ENCODE results near the gene MCRIP2. TPM values are rescaled to one million over a fixed set of nuclear protein-coding genes. Genes with fewer than 3 reads are reported as not detected.

MCRIP2 gene
- total RNA-seq, 1 experiment from 2014 or later, result 56.3 TPM

DNA sequence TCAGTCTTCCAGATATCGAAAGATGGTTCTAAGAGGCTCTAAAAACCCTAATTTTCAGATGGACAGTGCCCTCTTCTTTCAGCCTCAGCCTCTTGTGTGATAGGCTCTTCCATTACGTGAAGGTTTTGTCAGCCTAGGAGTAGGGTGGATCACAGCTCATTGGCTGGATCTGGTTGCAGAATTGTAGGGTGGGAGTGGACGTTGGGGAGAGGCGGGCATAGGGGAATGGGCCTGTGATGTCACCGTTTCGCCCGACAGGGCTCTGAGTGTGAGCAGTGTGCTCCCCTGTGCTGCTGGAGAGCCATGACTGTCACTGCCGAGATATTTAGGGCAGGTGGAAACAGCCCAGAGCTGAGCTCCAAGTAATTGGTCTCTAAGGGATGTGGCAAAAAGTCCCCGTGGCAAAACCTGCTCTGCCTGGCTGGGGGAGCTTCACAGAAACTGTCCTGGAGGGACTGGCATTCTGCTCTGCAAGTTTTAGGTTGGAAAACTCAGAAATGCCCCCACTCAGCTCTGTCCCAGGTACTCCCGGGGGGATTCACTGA lies 17.0 kb upstream of the MCRIP2 start:
- CTCF ChIA-PET, result interaction anchor here (0.5 to 0.6 kb wide), 2 partner anchors 137 to 292 kb away, joined by 3 to 9 read pairs; no protein-coding TSS in a partner anchor
- no peak for TF ChIP-seq CTCF (IDR thresholded peaks at IDR 0.05; ENCODE audit: unreplicated experiment)
- Mint-ChIP-seq H3K9me3 (ENCODE audit: low read depth, unreplicated experiment) (no peaks in the 10 kb centered on the region), H3K36me3 (ENCODE audit: insufficient read depth, unreplicated experiment) (peaks cover 37% of the 10 kb centered on the region), H3K4me3 (ENCODE audit: low read depth, unreplicated experiment) (no peak overlapping the region), H3K27me3 (ENCODE audit: unreplicated experiment) (no peaks in the 10 kb centered on the region), H3K27ac (ENCODE audit: unreplicated experiment) (no peak overlapping the region), H3K4me1 (ENCODE audit: low read depth, unreplicated experiment) (no peaks in the 10 kb centered on the region)
- no peak for DNase-seq
- no TSS peak for BruUV-seq (replicated peaks)
- intact Hi-C loops (cut with micrococcal nuclease; ENCODE audit: unreplicated experiment), result no loop called here

DNA sequence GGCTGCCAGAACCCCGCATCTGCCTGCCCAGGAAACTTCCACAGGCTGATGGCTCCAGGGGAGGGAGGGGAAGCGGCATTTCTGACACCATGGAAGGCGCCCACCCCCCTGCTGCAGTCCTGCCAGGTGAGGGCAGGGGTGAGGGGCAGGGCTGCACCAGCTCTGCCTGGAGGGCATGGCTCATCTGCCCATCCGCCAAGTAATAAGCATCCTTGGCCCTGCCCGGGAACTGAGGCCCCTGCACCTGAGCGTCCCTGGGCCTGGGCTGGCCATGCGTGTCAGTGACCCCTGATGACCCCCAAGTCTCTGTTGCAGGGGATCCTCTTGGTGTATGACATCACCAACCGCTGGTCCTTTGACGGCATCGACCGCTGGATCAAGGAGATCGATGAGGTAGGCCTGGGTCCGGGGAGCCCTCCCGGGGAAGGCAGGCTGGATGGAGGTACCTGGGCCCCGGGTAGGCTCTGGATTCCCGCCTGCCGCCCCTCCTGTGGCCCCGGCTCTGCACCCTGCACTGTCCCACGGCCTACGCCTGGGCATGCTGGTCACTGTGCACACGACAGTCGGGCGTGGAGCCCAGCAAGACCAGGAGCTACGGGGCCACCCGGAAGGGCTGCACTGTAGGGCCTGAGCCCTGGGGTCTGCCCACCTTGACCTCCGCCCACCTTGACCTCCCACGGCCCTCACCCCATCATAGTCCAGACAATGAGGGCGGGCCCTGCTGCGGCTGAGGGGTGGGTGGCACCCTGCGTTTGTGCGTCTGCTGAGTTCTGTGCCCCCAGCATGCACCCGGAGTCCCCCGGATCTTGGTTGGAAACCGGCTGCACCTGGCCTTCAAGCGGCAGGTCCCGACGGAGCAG lies 16.3 kb upstream of the MCRIP2 start:
- intact Hi-C loops (cut with micrococcal nuclease; ENCODE audit: unreplicated experiment), result no loop called here
- no TSS peak for BruUV-seq (replicated peaks)
- no peak overlapping the region for H3K27ac Mint-ChIP-seq (ENCODE audit: unreplicated experiment)
- H3K4me3 Mint-ChIP-seq (ENCODE audit: low read depth, unreplicated experiment), result no peak overlapping the region
- no peak for TF ChIP-seq CTCF (IDR thresholded peaks at IDR 0.05; ENCODE audit: unreplicated experiment)
- H3K9me3 Mint-ChIP-seq (ENCODE audit: low read depth, unreplicated experiment), result no peaks in the 10 kb centered on the region
- H3K4me1 Mint-ChIP-seq (ENCODE audit: low read depth, unreplicated experiment), result no peaks in the 10 kb centered on the region
- DNase-seq, result no peak
- CTCF ChIA-PET, result interaction anchor here (0.6 kb wide), 1 partner anchor 138 kb away, joined by 3 read pairs; no protein-coding TSS in a partner anchor
- H3K36me3 Mint-ChIP-seq (ENCODE audit: insufficient read depth, unreplicated experiment), result peaks cover 45% of the 10 kb centered on the region
- no peaks in the 10 kb centered on the region for H3K27me3 Mint-ChIP-seq (ENCODE audit: unreplicated experiment)

GRCh38 chr16:625977-626765 lies 15.5 kb upstream of the MCRIP2 start:
- intact Hi-C loops (cut with micrococcal nuclease; ENCODE audit: unreplicated experiment), result no loop called here
- CTCF ChIA-PET, result no interaction called here
- H3K9me3 Mint-ChIP-seq (ENCODE audit: low read depth, unreplicated experiment), result no peaks in the 10 kb centered on the region
- no TSS peak for BruUV-seq (replicated peaks)
- H3K36me3 Mint-ChIP-seq (ENCODE audit: insufficient read depth, unreplicated experiment), result peaks cover 53% of the 10 kb centered on the region
- H3K27me3 Mint-ChIP-seq (ENCODE audit: unreplicated experiment), result no peaks in the 10 kb centered on the region
- H3K27ac Mint-ChIP-seq (ENCODE audit: unreplicated experiment), result no peak overlapping the region
- no peaks in the 10 kb centered on the region for H3K4me1 Mint-ChIP-seq (ENCODE audit: low read depth, unreplicated experiment)
- DNase-seq, result no peak
- no peak overlapping the region for H3K4me3 Mint-ChIP-seq (ENCODE audit: low read depth, unreplicated experiment)
- no peak for TF ChIP-seq CTCF (IDR thresholded peaks at IDR 0.05; ENCODE audit: unreplicated experiment)

DNA sequence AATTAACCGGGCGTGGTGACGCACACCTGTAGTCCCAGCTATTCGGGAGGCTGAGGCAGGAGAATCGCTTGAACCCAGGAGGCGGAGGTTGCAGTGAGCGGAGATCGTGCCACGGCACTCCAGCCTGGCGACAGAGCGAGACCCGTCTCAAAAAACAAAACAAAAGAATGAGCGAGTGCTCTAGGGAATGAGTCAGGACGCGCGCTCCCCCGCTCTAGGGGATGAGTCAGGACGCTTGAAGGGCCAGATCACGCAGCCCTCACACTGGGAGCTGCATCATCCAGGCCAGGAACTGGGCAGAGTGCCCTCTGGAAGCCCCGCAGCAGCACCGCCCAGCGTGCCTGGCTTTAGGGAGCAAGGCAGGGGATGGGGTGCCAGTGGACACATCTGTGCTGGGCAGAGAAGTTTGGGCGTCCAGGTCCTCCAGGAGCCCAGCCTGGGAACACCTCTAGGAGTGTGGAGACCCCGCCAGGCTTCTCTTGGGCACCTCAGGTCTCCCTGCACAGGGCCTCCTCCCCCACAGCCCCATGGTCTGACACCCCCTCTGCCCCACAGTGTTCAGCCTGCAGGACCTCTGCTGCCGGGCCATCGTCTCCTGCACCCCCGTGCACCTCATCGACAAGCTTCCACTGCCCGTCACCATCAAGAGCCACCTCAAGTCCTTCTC lies 14.7 kb upstream of the MCRIP2 start:
- no peak overlapping the region for H3K4me3 Mint-ChIP-seq (ENCODE audit: low read depth, unreplicated experiment)
- BruUV-seq (replicated peaks), result no TSS peak
- intact Hi-C loops (cut with micrococcal nuclease; ENCODE audit: unreplicated experiment), result no loop called here

More for the DNA sequence above, 14.7 kb upstream of the MCRIP2 start:
- CTCF ChIA-PET, result no interaction called here
- peak overlapping the region; percentile 27 for H3K27ac Mint-ChIP-seq (ENCODE audit: unreplicated experiment)
- TF ChIP-seq CTCF (IDR thresholded peaks at IDR 0.05; ENCODE audit: unreplicated experiment), result no peak
- no peaks in the 10 kb centered on the region for H3K4me1 Mint-ChIP-seq (ENCODE audit: low read depth, unreplicated experiment)
- H3K9me3 Mint-ChIP-seq (ENCODE audit: low read depth, unreplicated experiment), result no peaks in the 10 kb centered on the region
- DNase-seq, result no peak
- H3K27me3 Mint-ChIP-seq (ENCODE audit: unreplicated experiment), result no peaks in the 10 kb centered on the region
- H3K36me3 Mint-ChIP-seq (ENCODE audit: insufficient read depth, unreplicated experiment), result peaks cover 59% of the 10 kb centered on the region
